HG03442 (cell line): Measurements from ENCODE around the gene RING1.

Experiments
- ATAC-seq: cut with Tn5 transposase; IDR thresholded peaks from one replicate; pipeline ENCODE4 v1.9.1; 2021; ENCODE audit warnings: mild to moderate bottlenecking, moderate library complexity; ENCODE audit not compliant: unreplicated experiment

RING1 gene

DNA sequence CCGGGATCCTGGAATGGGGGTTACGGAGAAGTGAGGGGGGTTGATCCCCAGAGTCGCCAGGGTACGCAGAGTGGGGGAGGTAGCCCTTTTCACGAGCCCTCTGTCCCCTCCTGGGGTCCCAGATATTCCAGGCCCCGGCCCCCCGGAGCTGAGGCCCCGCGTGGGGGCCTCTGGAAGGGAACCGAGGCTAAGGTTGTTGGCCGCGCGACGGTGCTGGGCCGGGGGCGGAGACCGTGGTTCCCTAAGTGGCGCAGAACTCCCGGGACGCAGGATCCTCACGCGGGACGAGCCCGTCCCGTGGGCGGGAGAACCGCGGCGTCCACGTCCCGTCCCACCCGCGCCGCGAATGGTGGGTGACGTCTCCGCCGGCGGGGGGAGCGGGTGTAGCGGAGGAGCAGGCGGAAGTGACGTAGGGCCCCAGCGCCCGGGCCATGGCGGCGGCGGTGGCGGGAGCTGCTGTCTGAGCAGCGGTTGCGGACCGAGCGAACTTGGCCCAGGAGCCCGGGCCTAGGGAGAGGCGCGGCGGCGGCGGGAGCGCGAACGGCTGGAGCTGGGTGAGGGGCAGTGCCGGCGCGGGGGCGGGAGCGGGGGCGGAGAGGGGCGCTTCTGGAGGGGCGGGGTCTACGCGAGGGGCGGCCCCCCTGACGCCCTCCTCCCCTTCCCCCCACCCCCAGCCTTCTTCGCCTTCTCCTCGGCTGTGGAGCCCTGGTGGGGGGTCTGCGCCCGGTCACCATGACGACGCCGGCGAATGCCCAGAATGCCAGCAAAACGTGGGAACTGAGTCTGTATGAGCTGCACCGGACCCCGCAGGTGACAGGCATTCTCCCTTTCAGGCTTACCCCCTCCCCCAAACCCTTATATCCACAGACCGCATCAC lies at the start of gene RING1:
Gene RING1, plus strand, starts transcription at position 410 of the 877 bp plus-strand sequence. Its CDS starts 323 bp downstream, at position 733.
- peak; percentile 36 for ATAC-seq

DNA sequence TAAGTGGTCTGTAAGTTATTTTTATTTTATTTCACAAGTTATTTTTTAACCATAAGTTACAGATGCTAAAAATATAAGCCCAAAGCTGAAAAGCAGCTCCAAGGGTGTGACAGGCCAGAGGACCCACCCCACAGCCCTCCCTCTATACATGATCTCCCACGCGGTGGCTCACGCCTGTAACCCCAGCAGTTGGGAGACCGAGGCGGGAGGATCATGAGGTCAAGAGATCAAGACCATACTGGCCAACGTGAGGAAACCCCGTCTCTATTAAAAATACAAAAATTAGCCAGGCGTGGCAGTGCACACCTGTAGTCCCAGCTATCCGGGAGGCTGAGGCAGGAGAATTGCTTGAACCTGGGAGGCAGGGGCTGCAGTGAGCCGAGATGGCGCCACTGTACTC lies 48.2 kb upstream of the RING1 start:
- ATAC-seq: no peak

DNA sequence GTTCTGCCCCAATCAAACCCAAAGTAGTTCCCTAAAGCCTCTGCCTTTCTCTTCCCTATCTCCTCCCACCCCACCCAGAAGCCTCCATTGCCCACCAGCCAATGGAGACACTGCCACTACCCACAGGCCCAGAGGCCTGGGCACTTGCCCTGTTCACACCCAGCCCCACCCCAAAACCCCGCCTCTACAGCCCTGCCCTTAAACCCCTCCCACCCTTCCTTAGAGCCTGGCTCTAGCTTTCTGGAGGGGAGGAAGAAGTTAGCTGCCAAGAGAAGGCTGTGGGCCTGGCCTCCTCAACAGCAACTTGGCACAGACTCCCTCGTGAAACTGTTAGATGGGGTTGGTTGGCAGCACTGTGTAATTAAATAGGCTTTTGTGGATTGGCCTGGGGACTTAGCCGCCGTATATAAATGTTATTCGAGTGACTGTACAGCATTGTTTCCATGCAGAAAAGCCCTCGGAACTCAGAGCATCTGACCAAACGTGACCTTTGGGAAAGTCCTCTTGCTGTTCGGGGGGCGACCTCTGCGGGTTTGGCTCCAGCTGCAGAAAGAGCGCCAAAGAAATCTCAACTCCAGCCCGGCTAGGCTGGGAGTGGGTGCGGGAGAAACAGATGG lies 47.5 kb upstream of the RING1 start:
- no peak for ATAC-seq

DNA sequence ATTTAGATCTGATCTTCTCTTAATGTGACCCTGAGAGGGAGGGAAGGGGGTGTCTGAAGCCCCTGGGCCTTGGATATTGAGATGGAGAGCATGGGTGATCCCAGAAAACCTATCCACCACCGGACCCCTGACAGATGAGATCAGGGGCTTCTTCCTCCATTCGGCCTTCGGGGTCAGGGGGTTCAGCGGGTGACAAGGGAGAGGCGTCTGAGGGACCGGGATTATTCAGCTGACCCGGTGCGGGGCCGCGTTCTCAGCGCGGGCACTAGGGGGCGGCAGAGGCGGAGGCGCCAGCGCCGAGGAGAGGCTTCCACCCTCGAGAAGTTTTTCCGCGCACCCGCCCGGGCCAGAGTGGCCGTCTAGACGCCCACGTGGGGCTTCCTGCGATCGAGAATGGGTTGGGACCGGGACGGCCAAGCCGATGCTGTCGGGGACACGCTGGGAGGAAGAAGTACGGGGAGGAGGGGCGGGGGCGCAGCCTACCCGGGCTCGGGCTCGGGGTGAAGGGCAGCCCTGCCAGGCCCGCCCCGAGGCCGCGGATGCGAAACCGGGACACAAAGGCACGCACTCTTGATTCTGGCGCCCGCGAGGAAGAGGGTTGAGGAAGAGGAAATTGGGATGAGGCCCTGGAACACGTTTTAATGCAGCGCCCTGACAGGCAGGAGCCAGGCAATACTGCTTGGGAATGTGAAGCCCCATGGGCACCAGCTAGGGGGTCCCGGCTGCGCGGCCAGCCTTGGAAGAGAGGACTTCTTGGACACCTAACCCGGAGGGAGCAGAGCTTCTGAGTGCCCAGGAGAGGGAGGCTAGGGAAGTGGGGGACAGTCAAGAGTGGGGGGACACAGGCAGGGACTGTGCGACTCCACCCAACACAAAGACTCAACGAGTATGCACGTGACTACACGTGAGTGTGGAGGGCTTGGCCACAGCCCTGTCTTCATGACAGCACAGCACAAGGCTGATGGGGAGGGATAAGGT lies 46.7 kb upstream of the RING1 start:
- no peak for ATAC-seq

DNA sequence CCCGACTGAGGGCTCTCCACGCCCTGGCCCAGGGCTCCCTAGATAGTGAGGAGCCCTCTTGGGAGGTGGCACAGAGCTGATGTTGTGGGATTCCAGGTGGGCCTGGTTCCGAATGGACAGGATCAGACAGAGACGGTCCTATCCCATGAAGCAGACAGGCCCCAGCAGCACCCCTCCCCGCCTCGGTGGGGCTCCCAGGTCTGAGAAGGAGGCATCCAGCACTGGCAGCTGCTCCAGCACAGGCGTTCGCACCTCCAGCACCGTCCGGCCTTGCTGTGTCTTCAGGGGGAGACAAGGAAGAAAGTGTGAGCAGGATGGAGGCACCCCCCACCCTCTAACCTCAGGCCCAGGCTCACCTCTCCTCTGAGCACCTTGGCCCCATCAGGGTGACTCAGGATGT lies 44.8 kb upstream of the RING1 start:
- no peak for ATAC-seq

- ATAC-seq: no peak
Observed at GRCh38 chr6:33164176-33164575, 44.1 kb upstream of the RING1 start.

DNA sequence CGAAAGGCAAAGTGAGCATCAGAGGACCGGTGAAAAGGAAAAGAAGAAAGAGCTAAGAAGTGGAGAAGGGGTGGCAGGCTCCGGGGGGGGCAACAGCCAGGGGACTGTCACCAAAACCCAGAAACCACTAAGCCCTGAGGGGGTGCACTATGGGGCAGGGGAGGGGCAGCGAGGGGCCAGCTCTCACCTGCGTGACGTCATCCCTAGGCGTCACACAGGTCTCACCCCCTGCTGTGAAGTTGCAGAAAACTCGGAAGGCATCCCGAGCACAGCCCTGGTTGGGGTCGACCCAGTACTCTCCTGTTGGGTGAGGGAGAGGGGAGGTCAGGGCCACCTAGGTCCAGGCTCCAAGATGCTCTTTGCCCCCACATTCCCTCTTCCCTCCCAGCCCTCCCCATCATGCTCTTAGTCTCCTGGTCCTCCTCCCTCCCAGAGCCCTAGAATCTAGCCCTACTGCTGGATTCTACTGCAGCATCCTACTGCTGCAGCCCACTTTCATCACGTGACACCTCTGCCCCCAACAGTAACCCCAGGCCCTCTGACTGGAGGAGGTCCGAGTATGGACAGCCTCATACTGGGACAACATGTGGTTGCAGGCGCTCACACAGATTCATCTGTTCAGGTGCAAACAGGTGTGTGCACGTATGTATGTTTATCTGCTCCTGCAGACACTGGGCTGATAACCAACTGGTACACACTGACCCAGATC lies 43.5 kb upstream of the RING1 start:
- ATAC-seq: no peak

DNA sequence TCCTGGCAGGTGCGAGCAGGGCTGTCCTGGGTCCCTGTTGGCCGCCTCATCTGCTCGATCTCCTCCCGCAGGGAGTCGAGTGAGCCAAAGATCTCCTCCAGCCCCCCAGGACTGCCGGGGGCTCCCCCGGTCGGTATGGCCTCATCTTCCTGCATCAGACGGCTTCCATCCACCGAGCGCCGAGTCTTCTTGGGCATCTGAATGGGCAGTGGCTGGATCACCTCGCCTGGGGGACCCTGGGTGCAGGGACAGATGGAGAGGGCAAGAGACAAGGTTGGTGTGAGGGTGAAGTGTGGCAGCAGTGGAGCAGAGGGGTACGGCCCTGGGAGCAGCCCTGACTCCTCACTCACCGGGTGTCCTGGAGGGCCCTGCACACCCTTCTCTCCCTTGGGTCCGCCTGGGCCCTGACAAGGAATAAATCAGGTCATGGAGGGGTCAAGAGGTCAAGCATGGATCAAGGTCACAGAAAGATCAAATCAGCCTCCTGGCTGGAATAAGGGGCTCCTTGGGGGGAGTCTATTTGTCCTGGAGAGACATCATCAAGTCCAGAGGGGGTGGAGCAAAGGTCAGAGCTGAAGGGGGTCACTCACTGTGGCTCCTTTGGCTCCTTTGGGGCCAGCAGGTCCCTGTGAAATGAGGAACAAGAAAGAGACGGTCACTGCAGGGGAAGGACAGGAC lies 42.6 kb upstream of the RING1 start:
- ATAC-seq: no peak

GRCh38 chr6:33166363-33166762 lies 41.9 kb upstream of the RING1 start:
- ATAC-seq: no peak

- no peak for ATAC-seq
Observed at GRCh38 chr6:33166811-33167210, 41.5 kb upstream of the RING1 start.

GRCh38 chr6:33167374-33168283 lies 40.7 kb upstream of the RING1 start:
- no peak for ATAC-seq

DNA sequence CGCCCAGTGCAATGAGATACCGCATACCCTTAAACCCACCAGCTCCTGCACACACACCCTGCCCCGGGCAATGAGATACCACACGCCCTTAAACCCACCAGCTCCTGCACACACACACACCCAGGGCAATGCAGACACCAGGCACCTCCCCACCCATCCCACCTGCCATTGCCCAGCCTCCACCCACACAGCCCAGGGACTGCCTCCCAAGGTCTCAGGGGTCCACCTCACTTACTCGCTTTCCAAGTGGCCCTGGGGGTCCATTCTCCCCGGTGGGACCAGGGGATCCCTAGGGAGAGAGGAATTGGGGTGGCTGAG lies 40.1 kb upstream of the RING1 start:
- ATAC-seq: no peak

GRCh38 chr6:33168639-33169038 lies 39.7 kb upstream of the RING1 start:
- no peak for ATAC-seq

DNA sequence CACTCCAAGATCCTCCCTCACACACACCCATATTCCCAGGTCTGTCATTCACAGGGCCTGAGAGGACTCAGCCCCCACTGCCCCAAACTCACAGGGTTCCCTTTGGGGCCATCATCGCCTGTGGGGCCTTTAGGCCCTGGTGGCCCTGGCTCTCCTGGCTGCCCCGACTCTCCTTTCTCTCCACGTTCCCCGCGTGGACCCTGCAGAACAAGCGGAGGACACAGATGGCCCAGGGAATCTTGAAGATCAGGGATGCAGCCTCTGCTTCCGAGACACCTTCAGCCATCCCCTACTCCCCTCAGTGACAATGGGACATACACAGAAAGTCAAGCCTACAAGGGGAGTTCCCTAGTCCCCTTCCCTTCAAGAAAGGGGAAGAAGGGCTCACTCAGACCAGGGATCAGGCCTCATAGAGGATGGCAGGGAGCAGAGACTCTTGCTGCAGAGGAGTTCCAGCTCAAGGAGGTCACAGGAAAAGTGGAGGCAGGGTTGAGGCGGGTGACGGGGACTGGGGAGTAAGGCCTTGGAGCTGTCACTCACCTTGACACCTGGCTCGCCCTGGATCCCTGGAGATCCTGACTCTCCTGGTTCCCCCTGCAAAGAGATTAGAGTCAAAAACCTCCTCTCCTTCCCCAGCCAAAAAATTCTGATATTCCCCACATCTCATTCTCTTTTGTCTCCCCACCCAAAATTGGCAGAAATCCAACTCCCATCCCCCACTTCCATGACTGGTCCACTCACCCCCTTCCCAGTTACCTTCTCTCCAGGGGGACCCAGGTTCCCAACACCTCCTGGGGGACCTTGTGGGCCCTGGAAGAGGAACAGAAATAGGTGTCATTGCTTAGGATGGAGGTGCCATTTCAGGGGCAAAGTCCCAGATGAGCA lies 38.8 kb upstream of the RING1 start:
- no peak for ATAC-seq

- ATAC-seq: no peak
Observed at GRCh38 chr6:33170176-33171015, 37.9 kb upstream of the RING1 start.

- ATAC-seq: no peak
Observed at GRCh38 chr6:33171016-33171879, 37.1 kb upstream of the RING1 start.
